Mucosa of descending colon (tissue), 3 donors: ENCODE measurements around the gene PBX1. TPM values are rescaled to one million over a fixed set of nuclear protein-coding genes. Genes with fewer than 3 reads are reported as not detected.
A peak's percentile ranks its signal among the peaks of the same experiment; 100 is the strongest.

Experiments
- ATAC-seq: fragments of 200-7000 bp; cut with Tn5 transposase; one replicate; pipeline ENCODE4 v1.9.1; 2020; ENCODE audit warnings: mild to moderate bottlenecking, moderate library complexity
- DNase-seq, 3 donors: peaks; one replicate each; pipeline ENCODE4 v3.0.0-alpha.2; 2020
- H3K36me3 ChIP-seq: fragments of 200-600 bp; one replicate; pipeline ENCODE4 v1.8.0; 2021; ENCODE audit warnings: low read depth, mild to moderate bottlenecking
- H3K4me1 ChIP-seq: fragments of 200-600 bp; one replicate; pipeline ENCODE4 v1.8.0; 2021; ENCODE audit warnings: low read depth, mild to moderate bottlenecking
- H3K4me3 ChIP-seq: fragments of 200-600 bp; one replicate; pipeline ENCODE4 v1.8.0; 2021; ENCODE audit warnings: mild to moderate bottlenecking
- H3K9me3 ChIP-seq: fragments of 200-600 bp; one replicate; pipeline ENCODE4 v1.8.0; 2021; ENCODE audit warnings: mild to moderate bottlenecking
- intact Hi-C, 2 donors: fragments of 100-400 bp; cut with DNase I in 1 of 2; cut with micrococcal nuclease in 1 of 2; formaldehyde crosslinking; loops; one replicate each; pipeline versions ENCODE4 v1.11.0 to v1.11.1; 2022; cut with DNase I, micrococcal nuclease
- total RNA-seq, 3 donors: library from RNA; stranded (reverse); fragmentation: NEBNext Ultra II Directional in 2 of 3; extraction: Animal tissue kit (Norgen Biotek cat#: 25700) in 2 of 3; gene quantifications; one replicate each; pipeline versions ENCODE4 v1.2.1 to v1.2.4, GENCODE V29; 2021 to 2023
- TF ChIP-seq, protein P1 (sequence below): fragments of 200-600 bp; IDR thresholded peaks from one replicate; pipeline ENCODE4 v1.8.0; 2022; ENCODE audit warnings: antibody characterized with exemption, mild to moderate bottlenecking
- donor health status: DM: no; HTN: no; CAD: no; lungs with moderate emphysema.
- donor health status: DM: no; HTN: no; CAD: no.
- donor health status: DM: no; HTN: yes; CAD: no.

PBX1 gene
- total RNA-seq, 3 donors from 2014 or later: 52.6 to 182 (median 82.8) TPM

- Histone ChIP-seq H3K4me1 (peaks cover 20% of the 10 kb centered on the region), H3K4me3 (no peak overlapping the region), H3K36me3 (no peaks in the 10 kb centered on the region), H3K9me3 (no peaks in the 10 kb centered on the region)
- TF ChIP-seq, protein P1, sequence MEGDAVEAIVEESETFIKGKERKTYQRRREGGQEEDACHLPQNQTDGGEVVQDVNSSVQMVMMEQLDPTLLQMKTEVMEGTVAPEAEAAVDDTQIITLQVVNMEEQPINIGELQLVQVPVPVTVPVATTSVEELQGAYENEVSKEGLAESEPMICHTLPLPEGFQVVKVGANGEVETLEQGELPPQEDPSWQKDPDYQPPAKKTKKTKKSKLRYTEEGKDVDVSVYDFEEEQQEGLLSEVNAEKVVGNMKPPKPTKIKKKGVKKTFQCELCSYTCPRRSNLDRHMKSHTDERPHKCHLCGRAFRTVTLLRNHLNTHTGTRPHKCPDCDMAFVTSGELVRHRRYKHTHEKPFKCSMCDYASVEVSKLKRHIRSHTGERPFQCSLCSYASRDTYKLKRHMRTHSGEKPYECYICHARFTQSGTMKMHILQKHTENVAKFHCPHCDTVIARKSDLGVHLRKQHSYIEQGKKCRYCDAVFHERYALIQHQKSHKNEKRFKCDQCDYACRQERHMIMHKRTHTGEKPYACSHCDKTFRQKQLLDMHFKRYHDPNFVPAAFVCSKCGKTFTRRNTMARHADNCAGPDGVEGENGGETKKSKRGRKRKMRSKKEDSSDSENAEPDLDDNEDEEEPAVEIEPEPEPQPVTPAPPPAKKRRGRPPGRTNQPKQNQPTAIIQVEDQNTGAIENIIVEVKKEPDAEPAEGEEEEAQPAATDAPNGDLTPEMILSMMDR: no peak
- DNase-seq: peak in 1 of 3 donors; percentile 78
- intact Hi-C loops: no loop called here
- peak; percentile 92 for ATAC-seq
These were observed 77.1 kb downstream of the PBX1 start for GRCh38 chr1:164635803-164636731.

- no peak for ATAC-seq
These were observed 77.8 kb downstream of the PBX1 start for GRCh38 chr1:164636757-164637156.

DNA sequence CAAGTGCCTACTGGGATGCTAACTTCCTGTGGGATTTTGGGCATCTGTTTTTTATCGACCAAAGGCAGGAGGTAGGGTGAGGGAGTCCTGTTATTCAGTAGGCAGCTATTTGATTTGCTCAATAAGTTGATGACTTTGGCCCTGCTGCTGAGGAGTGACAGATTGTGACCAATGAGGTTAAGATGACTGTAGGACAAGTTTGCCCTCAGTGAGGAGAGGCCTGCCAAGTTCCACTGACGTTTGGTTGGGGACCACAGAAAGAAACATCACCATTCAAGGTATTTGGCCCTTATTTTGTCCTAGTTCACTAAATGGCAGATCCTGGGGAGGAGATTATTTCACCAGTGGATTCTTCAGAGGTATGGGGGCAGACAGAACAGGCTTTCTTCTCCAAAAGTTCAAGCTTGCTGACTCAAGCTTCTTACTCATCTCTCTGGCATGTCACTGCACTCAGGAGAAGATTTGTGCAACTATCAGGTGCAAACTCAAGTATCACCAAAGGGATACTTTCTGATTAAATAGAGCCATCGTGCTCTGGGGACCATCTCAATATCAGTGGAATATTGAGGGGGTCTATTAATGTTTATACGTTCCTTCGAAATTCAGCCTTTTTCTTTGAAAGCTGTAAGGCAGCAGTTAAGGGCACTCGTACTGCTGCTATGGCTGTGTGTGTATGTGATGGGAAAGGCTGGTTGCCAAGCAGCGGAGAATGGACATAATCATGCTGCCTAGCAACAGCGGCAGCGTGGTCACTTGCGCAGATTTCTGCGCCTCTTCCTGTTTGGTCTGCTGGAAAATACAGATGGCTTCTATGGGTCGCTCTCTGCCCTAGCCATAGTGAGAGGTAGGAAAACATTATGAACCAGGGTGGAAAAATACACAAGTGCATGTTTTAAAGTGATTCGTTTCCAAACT is 78.7 kb downstream of the PBX1 start:
- DNase-seq: no peak
- no peak overlapping the region for H3K4me3 ChIP-seq
- H3K9me3 ChIP-seq: no peaks in the 10 kb centered on the region
- peaks cover 20% of the 10 kb centered on the region for H3K4me1 ChIP-seq
- intact Hi-C loops: no loop called here
- TF ChIP-seq, protein P1: no peak
- no peak for ATAC-seq
- H3K36me3 ChIP-seq: no peaks in the 10 kb centered on the region

More at GRCh38 chr1:164636757-164637156, 77.8 kb downstream of the PBX1 start:
- Histone ChIP-seq H3K36me3 (no peaks in the 10 kb centered on the region), H3K4me3 (no peak overlapping the region), H3K4me1 (peaks cover 20% of the 10 kb centered on the region), H3K9me3 (no peaks in the 10 kb centered on the region)
- intact Hi-C loops: no loop called here
- TF ChIP-seq, protein P1: no peak
- no peak for DNase-seq

GRCh38 chr1:164638492-164639202 is 79.7 kb downstream of the PBX1 start:
- Histone ChIP-seq H3K36me3 (no peaks in the 10 kb centered on the region), H3K9me3 (no peaks in the 10 kb centered on the region), H3K4me3 (no peak overlapping the region), H3K4me1 (peaks cover 17% of the 10 kb centered on the region)
- DNase-seq: no peak
- TF ChIP-seq, protein P1: no peak
- intact Hi-C loops: no loop called here
- ATAC-seq: no peak

DNA sequence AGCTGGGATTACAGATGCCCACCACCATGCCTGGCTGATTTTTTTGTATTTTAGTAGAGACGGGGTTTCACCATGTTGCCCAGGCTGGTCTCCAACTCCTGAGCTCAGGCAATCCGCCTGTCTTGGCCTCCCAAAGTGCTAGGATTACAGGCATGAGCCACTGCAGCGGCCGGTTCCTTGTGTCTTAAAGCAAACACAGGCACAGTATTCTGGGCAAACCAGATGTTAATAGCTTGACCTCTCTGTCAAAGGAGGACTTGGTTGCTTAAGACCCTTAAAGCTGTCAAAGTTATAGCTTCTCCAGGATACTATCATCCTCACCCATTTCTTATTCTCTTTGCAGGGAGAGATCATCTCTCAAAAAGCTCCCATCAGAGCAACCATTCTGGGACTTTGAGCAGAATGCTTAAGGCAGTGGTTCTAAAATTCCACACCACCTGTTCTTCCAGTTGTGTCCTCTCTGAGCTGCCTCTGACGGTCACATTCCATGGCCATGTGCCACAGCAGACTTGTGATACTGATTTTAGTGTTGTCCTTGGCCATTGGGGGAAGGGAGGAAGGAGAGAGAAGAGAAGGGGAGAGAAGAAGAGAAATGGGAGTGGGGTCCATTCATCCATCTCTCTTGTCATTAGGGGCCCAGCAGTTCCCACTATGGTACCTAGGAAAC is 81.8 kb downstream of the PBX1 start:
- intact Hi-C loops: no loop called here
- TF ChIP-seq, protein P1: no peak
- Histone ChIP-seq H3K4me3 (no peak overlapping the region), H3K36me3 (no peaks in the 10 kb centered on the region), H3K4me1 (peaks cover 6% of the 10 kb centered on the region), H3K9me3 (no peaks in the 10 kb centered on the region)
- DNase-seq (no peak), ATAC-seq (no peak)
